Mesenchymal stem cell (in vitro differentiated cells and primary cell): ENCODE data around the gene HIPK2.

Experiments used
- DNase-seq: peaks from one replicate; pipeline ENCODE4 v3.0.0-alpha.2; 2013
- H2AFZ ChIP-seq: one replicate; pipeline ENCODE4 v1.6.1; 2013; ENCODE audit warnings: low read depth, mild to moderate bottlenecking, control low read depth, inconsistent platforms, low read length, moderate library complexity
- H2AK5ac ChIP-seq: 2 replicates; pipeline ENCODE4 v1.6.1; 2013; ENCODE audit warnings: low read length, moderate library complexity, mild to moderate bottlenecking, inconsistent platforms; ENCODE audit not compliant: severe bottlenecking
- H2BK120ac ChIP-seq: one replicate; pipeline ENCODE4 v1.6.1; 2013; ENCODE audit warnings: low read depth, mild to moderate bottlenecking, inconsistent platforms, low read length, moderate library complexity
- H2BK12ac ChIP-seq, 2 experiments: one replicate each; pipeline ENCODE4 v1.6.1; 2013; ENCODE audit warnings: inconsistent platforms in 2 of 2, low read length in 2 of 2, mild to moderate bottlenecking in 2 of 2, moderate library complexity in 2 of 2, control low read depth in 1 of 2
- H2BK15ac ChIP-seq: one replicate; pipeline ENCODE4 v1.6.1; 2013; ENCODE audit warnings: mild to moderate bottlenecking, low read depth, inconsistent platforms; ENCODE audit not compliant: poor library complexity, severe bottlenecking
- H2BK5ac ChIP-seq: 2 replicates; pipeline ENCODE4 v1.6.1; 2013; ENCODE audit warnings: low read depth, mild to moderate bottlenecking, low read length, control low read depth, inconsistent platforms; ENCODE audit not compliant: poor library complexity, severe bottlenecking
- H3K14ac ChIP-seq, 2 experiments: one replicate each; pipeline ENCODE4 v1.6.1; 2013; ENCODE audit warnings: inconsistent platforms in 2 of 2, low read length in 2 of 2, control low read depth in 1 of 2, mild to moderate bottlenecking in 1 of 2, moderate library complexity in 1 of 2
- H3K18ac ChIP-seq, 2 experiments: one replicate each; pipeline ENCODE4 v1.6.1; 2013; ENCODE audit warnings: inconsistent platforms in 2 of 2, low read length in 2 of 2, control low read depth in 1 of 2, low read depth in 1 of 2, mild to moderate bottlenecking in 1 of 2
- H3K23ac ChIP-seq, 2 experiments: one replicate each; pipeline ENCODE4 v1.6.1; 2013; ENCODE audit warnings: inconsistent platforms in 2 of 2, low read length in 2 of 2, mild to moderate bottlenecking in 2 of 2, moderate library complexity in 2 of 2, control low read depth in 1 of 2
- H3K27ac ChIP-seq: 2 replicates; pipeline ENCODE4 v1.5.1; 2013; ENCODE audit warnings: mild to moderate bottlenecking, moderate library complexity, low read length, control low read depth, inconsistent platforms; ENCODE audit not compliant: poor library complexity, severe bottlenecking
- H3K27me3 ChIP-seq, 2 experiments: 2 replicates each; pipeline versions ENCODE4 v1.6.1 to v1.7.0; 2013; ENCODE audit warnings: low read length in 2 of 2, mild to moderate bottlenecking in 2 of 2, moderate library complexity in 2 of 2, control low read depth in 1 of 2, inconsistent platforms in 1 of 2; ENCODE audit not compliant: control insufficient read depth in 1 of 2, insufficient read depth in 1 of 2
- H3K36me3 ChIP-seq, 2 experiments: 2 replicates each; pipeline versions ENCODE4 v1.6.1 to v1.7.0; 2013; ENCODE audit warnings: low read length in 2 of 2, control low read depth in 1 of 2, inconsistent platforms in 1 of 2, low read depth in 1 of 2, mild to moderate bottlenecking in 1 of 2; ENCODE audit not compliant: insufficient read depth in 2 of 2, control insufficient read depth in 1 of 2
- H3K4ac ChIP-seq, 2 experiments: one replicate each; pipeline ENCODE4 v1.6.1; 2013; ENCODE audit warnings: inconsistent platforms in 2 of 2, low read length in 2 of 2, mild to moderate bottlenecking in 2 of 2, moderate library complexity in 2 of 2, control low read depth in 1 of 2, low read depth in 1 of 2
- H3K4me1 ChIP-seq: 2 replicates; pipeline ENCODE4 v1.6.1; 2013; ENCODE audit warnings: low read depth, low read length, control low read depth; ENCODE audit not compliant: control insufficient read depth, insufficient read depth
- H3K4me2 ChIP-seq: 2 replicates; pipeline ENCODE4 v1.6.1; 2013; ENCODE audit warnings: low read length, mild to moderate bottlenecking, inconsistent platforms; ENCODE audit not compliant: poor library complexity, severe bottlenecking
- H3K4me3 ChIP-seq, 2 experiments: 2 replicates each; pipeline versions ENCODE4 v1.5.1 to v1.7.0; 2013; ENCODE audit warnings: low read length in 2 of 2, mild to moderate bottlenecking in 2 of 2, control low read depth in 1 of 2, low read depth in 1 of 2; ENCODE audit not compliant: insufficient read depth in 1 of 2
- H3K79me1 ChIP-seq: replicated peaks from 2 replicates; pipeline ENCODE4 v1.6.1; 2013; ENCODE audit warnings: mild to moderate bottlenecking, control low read depth, low read length, inconsistent platforms; ENCODE audit not compliant: poor library complexity, severe bottlenecking
- H3K9ac ChIP-seq: 2 replicates; pipeline ENCODE4 v1.7.0; 2013; ENCODE audit warnings: mild to moderate bottlenecking, low read length, moderate library complexity
- H3K9me3 ChIP-seq: 2 replicates; pipeline ENCODE4 v1.7.0; 2013; ENCODE audit warnings: mild to moderate bottlenecking, low read length; ENCODE audit not compliant: control insufficient read depth
- H4K8ac ChIP-seq: one replicate; pipeline ENCODE4 v1.6.1; 2013; ENCODE audit warnings: inconsistent platforms, mild to moderate bottlenecking, low read length, moderate library complexity
- H4K91ac ChIP-seq: one replicate; pipeline ENCODE4 v1.6.1; 2013; ENCODE audit warnings: mild to moderate bottlenecking, low read length, inconsistent platforms
- WGBS: methylation state at CpG from one replicate; pipeline ENCODE4 v1.1.7; 2013; ENCODE audit warnings: mixed read lengths; 5-methylcytosine and 5-hydroxymethylcytosine counted together

HIPK2 gene

GRCh38 chr7:139532636-139533155 is 245.1 kb downstream of the HIPK2 start:
- Histone ChIP-seq H3K27me3 (peaks cover 27 to 28% of the 10 kb centered on the region in 2 experiments), H2AK5ac (no peak overlapping the region), H3K36me3 (no peaks in the 10 kb centered on the region), H3K18ac (no peak overlapping the region), H3K79me1 (no peaks in the 10 kb centered on the region), H3K9ac (no peak overlapping the region), H2AFZ (no peak overlapping the region), H2BK120ac (no peak overlapping the region), H4K8ac (no peak overlapping the region), H2BK12ac (no peak overlapping the region), H3K14ac (no peak overlapping the region), H3K4me2 (no peak overlapping the region), H3K27ac (no peak overlapping the region), H4K91ac (no peak overlapping the region), H3K4me3 (no peak overlapping the region), H2BK5ac (no peak overlapping the region), H3K4ac (no peak overlapping the region), H3K4me1 (no peaks in the 10 kb centered on the region), H3K9me3 (no peaks in the 10 kb centered on the region), H3K23ac (no peak overlapping the region), H2BK15ac (no peak overlapping the region)
- DNase-seq: no peak
- 84% methylated on average over 5 of the region's 6 CpGs for WGBS

- no peak overlapping the region for H4K8ac ChIP-seq
- H3K18ac ChIP-seq: no peak overlapping the region
- H3K4me3 ChIP-seq: no peak overlapping the region
- no peak overlapping the region for H4K91ac ChIP-seq
- H2BK120ac ChIP-seq: no peak overlapping the region
- no peaks in the 10 kb centered on the region for H3K4me1 ChIP-seq
- no peak overlapping the region for H3K23ac ChIP-seq
- H3K27ac ChIP-seq: no peak overlapping the region
- DNase-seq: no peak
- no peaks in the 10 kb centered on the region for H3K36me3 ChIP-seq
- 55% methylated on average over 1 of the region's 1 CpG for WGBS
- H2BK15ac ChIP-seq: no peak overlapping the region
- H2AK5ac ChIP-seq: no peak overlapping the region
- no peak overlapping the region for H3K4me2 ChIP-seq
- no peak overlapping the region for H3K4ac ChIP-seq
- H2AFZ ChIP-seq: no peak overlapping the region
- H3K9ac ChIP-seq: no peak overlapping the region
- H3K27me3 ChIP-seq: peaks cover 26 to 31% of the 10 kb centered on the region in 2 experiments
- no peak overlapping the region for H2BK5ac ChIP-seq
- no peaks in the 10 kb centered on the region for H3K79me1 ChIP-seq
- H2BK12ac ChIP-seq: no peak overlapping the region
- no peaks in the 10 kb centered on the region for H3K9me3 ChIP-seq
- H3K14ac ChIP-seq: no peak overlapping the region
Observed at GRCh38 chr7:139531094-139531493, 246.7 kb downstream of the HIPK2 start.

GRCh38 chr7:139526578-139527544 is 250.9 kb downstream of the HIPK2 start:
- no peak overlapping the region for H3K27ac ChIP-seq

GRCh38 chr7:139525750-139526149 is 252.0 kb downstream of the HIPK2 start:
- Histone ChIP-seq H2AFZ (no peak overlapping the region), H3K27me3 (peaks cover 40 to 63% of the 10 kb centered on the region in 2 experiments), H3K4ac (no peak overlapping the region), H3K27ac (no peak overlapping the region), H2BK12ac (no peak overlapping the region), H4K8ac (no peak overlapping the region), H3K4me2 (no peak overlapping the region), H3K18ac (peak overlapping the region in 1 of 2 experiments; percentile 68), H3K14ac (peak overlapping the region in 1 of 2 experiments; percentile 20), H2BK120ac (no peak overlapping the region), H3K4me3 (no peak overlapping the region), H3K9me3 (no peaks in the 10 kb centered on the region), H2AK5ac (no peak overlapping the region), H4K91ac (no peak overlapping the region), H2BK15ac (no peak overlapping the region), H3K9ac (no peak overlapping the region), H3K36me3 (no peaks in the 10 kb centered on the region), H3K23ac (peak overlapping the region in 1 of 2 experiments; percentile 64), H2BK5ac (no peak overlapping the region), H3K79me1 (no peaks in the 10 kb centered on the region), H3K4me1 (peaks cover 9% of the 10 kb centered on the region)
- DNase-seq: no peak

More at GRCh38 chr7:139526578-139527544, 250.9 kb downstream of the HIPK2 start:
- WGBS: 76% methylated on average over 3 of the region's 8 CpGs
- H3K23ac ChIP-seq: no peak overlapping the region
- H3K4me3 ChIP-seq: no peak overlapping the region
- no peak overlapping the region for H2AK5ac ChIP-seq
- H3K79me1 ChIP-seq: no peaks in the 10 kb centered on the region
- no peak overlapping the region for H4K8ac ChIP-seq
- no peak overlapping the region for H4K91ac ChIP-seq
- H3K9me3 ChIP-seq: no peaks in the 10 kb centered on the region
- no peak overlapping the region for H3K14ac ChIP-seq
- H3K9ac ChIP-seq: peak overlapping the region; percentile 74
- peak; percentile 95 for DNase-seq
- no peak overlapping the region for H3K18ac ChIP-seq
- no peak overlapping the region for H2BK15ac ChIP-seq
- H3K36me3 ChIP-seq: no peaks in the 10 kb centered on the region
- no peak overlapping the region for H2BK5ac ChIP-seq
- H2AFZ ChIP-seq: no peak overlapping the region
- no peak overlapping the region for H3K4ac ChIP-seq
- no peak overlapping the region for H2BK12ac ChIP-seq
- no peak overlapping the region for H3K4me2 ChIP-seq
- peaks cover 9% of the 10 kb centered on the region for H3K4me1 ChIP-seq
- no peak overlapping the region for H2BK120ac ChIP-seq
- H3K27me3 ChIP-seq: peaks cover 31 to 53% of the 10 kb centered on the region in 2 experiments
